ENCODE results near the gene SGTA. TPM values are rescaled to one million over a fixed set of nuclear protein-coding genes. Genes with fewer than 3 reads are reported as not detected.

The SGTA gene
- total and polyA plus RNA-seq, 2 of the 13 experiments (the other 11 are each of a cell fraction or from before 2014, with no cell fraction given) = 43.9 to 47.4 TPM

- TF ChIP-seq ZNF784 (CRISPR knock-in tag; IDR thresholded peaks at IDR 0.05; ENCODE audit: borderline replicate concordance) (no peak), ZGPAT (CRISPR knock-in tag; IDR thresholded peaks at IDR 0.05) (0 out of 2 replicates have a peak, but pooled peaks have one; percentile 41), NFKBIZ (CRISPR knock-in tag; IDR thresholded peaks at IDR 0.05) (no peak), ZNF451 (CRISPR knock-in tag; IDR thresholded peaks at IDR 0.05) (0 out of 2 replicates have a peak, but pooled peaks have one; percentile 38), SP140L (CRISPR knock-in tag; IDR thresholded peaks at IDR 0.05; ENCODE audit: borderline replicate concordance) (no peak)
Observed at GRCh38 chr19:2775556-2776430, 7.3 kb downstream of the SGTA start (continued).

GRCh38 chr19:2774953-2775555 is 8.0 kb downstream of the SGTA start:
- Histone ChIP-seq H4K20me1 (ENCODE audit: insufficient read depth, low read length) (peaks cover 14% of the 10 kb centered on the region), H3K36me3 (replicated peaks in 1 of 2; ENCODE audit: control insufficient read depth in 1 of 2, insufficient read depth in 2 of 2, low read length in 2 of 2) (peaks cover 4 to 15% of the 10 kb centered on the region in 2 experiments; a peak in 4 of 5 replicates), H2AFZ (ENCODE audit: low read length) (no peak overlapping the region), H3K9me3 (ENCODE audit: low read length) (no peaks in the 10 kb centered on the region), H3K4me1 (ENCODE audit: insufficient read depth, low read length) (peaks cover 39% of the 10 kb centered on the region), H3K27me3 (ENCODE audit: control insufficient read depth in 1 of 2, insufficient read depth in 2 of 2, low read length in 2 of 2) (no peaks in the 10 kb centered on the region), H3K27ac (ENCODE audit: extremely low read length, insufficient read depth, low read length) (peak overlapping the region; percentile 85), H3K4me3 (replicated peaks in 1 of 3; ENCODE audit: insufficient read depth in 1 of 3, low read depth in 2 of 3, low read length in 3 of 3) (peak overlapping the region in 2 of 3 experiments; percentile 58 to 67; a peak in 1 of 6 replicates), H3K4me2 (ENCODE audit: low read depth, low read length) (peak overlapping the region; percentile 87), H3K9ac (ENCODE audit: insufficient read depth, low read depth, low read length) (peak overlapping the region; percentile 83), H3K79me2 (ENCODE audit: insufficient read depth, low read length) (peaks cover 85% of the 10 kb centered on the region)
- DNase-seq (ENCODE audit: low spot score) = no peak
- CTCF ChIA-PET (ENCODE audit: low intra/inter-chr PET ratio, low total read pairs) = no interaction called here
- intact Hi-C loops (cut with micrococcal nuclease; ENCODE audit: unreplicated experiment) (no loop called here), in situ Hi-C loops (cut with HindIII; ENCODE audit: extremely low pct_ligation_motif_present, low pct_unique_long_range_greater_than_20kb) (no loop called here)
- BruUV-seq (replicated peaks) = no TSS peak
- ATAC-seq = no peak
- WGBS (ENCODE audit: low lambda C conversion rate) = 98% methylated on average over 16 of the region's 24 CpGs
- POLR2A ChIA-PET = interaction anchor here (1.2 to 1.4 kb wide), 4 partner anchors 9 to 92 kb away, joined by 3 to 6 read pairs (median 4); partner anchors contain the start of genes SGTA, THOP1 and ZNF556
- FAIRE-seq = no peak
- TF ChIP-seq SMARCC2 (IDR thresholded peaks at IDR 0.05) = no peak
- TF ChIP-seq ZBTB33 (CRISPR knock-in tag; IDR thresholded peaks at IDR 0.05) = peak; percentile 27; the same call in 1 of the 2 replicates
- TF ChIP-seq ZSCAN31 (CRISPR knock-in tag; IDR thresholded peaks at IDR 0.05; ENCODE audit: low read depth) = no peak
- TF ChIP-seq HNF1A (IDR thresholded peaks at IDR 0.05; ENCODE audit: low read depth) = no peak
- no peak for TF ChIP-seq HNF1A (CRISPR knock-in tag; IDR thresholded peaks at IDR 0.05; ENCODE audit: borderline replicate concordance)

Measured in HepG2 (cell line).